ENCODE results near the gene LRG1.

Gene LRG1

DNA sequence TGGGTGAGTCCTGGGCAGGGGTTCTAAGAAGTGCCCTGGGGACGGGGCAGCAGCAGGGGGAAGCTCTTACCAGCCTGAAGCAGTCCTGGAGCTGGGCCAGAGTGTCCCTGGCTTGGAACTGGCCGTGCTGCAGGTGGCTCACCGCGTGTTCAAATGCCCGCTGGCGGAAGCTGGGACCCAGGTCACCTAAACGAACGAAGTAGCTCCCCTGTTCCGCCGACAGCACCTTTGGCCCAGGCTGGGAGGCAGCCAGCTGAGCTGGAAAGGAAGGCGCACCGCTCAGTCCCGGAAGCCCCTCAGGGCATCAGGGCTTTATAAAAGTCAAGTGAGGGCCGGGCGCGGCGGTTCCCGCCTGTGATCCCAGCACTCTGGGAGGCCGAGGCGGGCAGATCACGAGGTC, 31.1 kb downstream of the LRG1 start:
- no peak for TF ChIP-seq CTCF (IDR thresholded peaks at IDR 0.05; ENCODE audit: insufficient read depth, low read length)
- TF ChIP-seq GABPA (IDR thresholded peaks at IDR 0.05; ENCODE audit: low read depth): no peak
- TF ChIP-seq POLR2AphosphoS5 (IDR thresholded peaks at IDR 0.05; ENCODE audit: low read depth): no peak
- no peak for TF ChIP-seq SPI1 (IDR thresholded peaks at IDR 0.05; ENCODE audit: borderline replicate concordance, low read depth)
- TF ChIP-seq REST (IDR thresholded peaks at IDR 0.05; ENCODE audit: insufficient replicate concordance, low read depth): no peak

GRCh38 chr19:4507804-4508203, 32.0 kb downstream of the LRG1 start:
- no peak for TF ChIP-seq SPI1 (IDR thresholded peaks at IDR 0.05; ENCODE audit: borderline replicate concordance, low read depth)
- TF ChIP-seq GABPA (IDR thresholded peaks at IDR 0.05; ENCODE audit: low read depth): no peak
- TF ChIP-seq CTCF (IDR thresholded peaks at IDR 0.05; ENCODE audit: insufficient read depth, low read length): no peak
- no peak for TF ChIP-seq REST (IDR thresholded peaks at IDR 0.05; ENCODE audit: insufficient replicate concordance, low read depth)
- no peak for TF ChIP-seq POLR2AphosphoS5 (IDR thresholded peaks at IDR 0.05; ENCODE audit: low read depth)
- H3K27ac ChIP-seq (replicated peaks): no peak overlapping the region
- H3K4me3 ChIP-seq (replicated peaks; ENCODE audit: insufficient read depth, low read length): no peak overlapping the region
- no peaks in the 10 kb centered on the region for H3K27me3 ChIP-seq (ENCODE audit: insufficient read depth, poor library complexity, severe bottlenecking)
- no peak for DNase-seq (ENCODE audit: low read depth in 1 of 2, low spot score in 1 of 2)

More for the DNA sequence above, 31.1 kb downstream of the LRG1 start:
- no peak for DNase-seq (ENCODE audit: low read depth in 1 of 2, low spot score in 1 of 2)
- Histone ChIP-seq H3K27me3 (ENCODE audit: insufficient read depth, poor library complexity, severe bottlenecking) (no peaks in the 10 kb centered on the region), H3K27ac (replicated peaks) (no peak overlapping the region), H3K4me3 (replicated peaks; ENCODE audit: insufficient read depth, low read length) (no peak overlapping the region)

DNA sequence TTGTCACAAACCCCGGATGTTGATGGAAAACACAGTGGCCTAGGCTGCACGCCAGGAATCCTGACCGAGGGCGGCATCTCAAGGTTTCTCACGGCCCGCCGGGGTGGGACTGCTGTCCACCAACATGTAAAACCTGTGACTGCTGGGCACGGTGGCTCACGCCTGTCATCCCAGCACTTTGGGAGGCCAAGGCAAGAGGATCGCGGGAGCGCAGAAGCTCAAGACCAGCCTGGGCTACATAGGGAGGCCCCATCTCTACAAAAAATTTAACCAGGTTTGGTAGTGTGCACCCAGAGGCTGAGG, 32.7 kb downstream of the LRG1 start:
- Histone ChIP-seq H3K4me3 (replicated peaks; ENCODE audit: insufficient read depth, low read length) (no peak overlapping the region), H3K27ac (replicated peaks) (no peak overlapping the region), H3K27me3 (ENCODE audit: insufficient read depth, poor library complexity, severe bottlenecking) (no peaks in the 10 kb centered on the region)
- no peak for TF ChIP-seq GABPA (IDR thresholded peaks at IDR 0.05; ENCODE audit: low read depth)
- no peak for TF ChIP-seq SPI1 (IDR thresholded peaks at IDR 0.05; ENCODE audit: borderline replicate concordance, low read depth)
- no peak for TF ChIP-seq POLR2AphosphoS5 (IDR thresholded peaks at IDR 0.05; ENCODE audit: low read depth)
- TF ChIP-seq CTCF (IDR thresholded peaks at IDR 0.05; ENCODE audit: insufficient read depth, low read length): no peak
- no peak for TF ChIP-seq REST (IDR thresholded peaks at IDR 0.05; ENCODE audit: insufficient replicate concordance, low read depth)
- no peak for DNase-seq (ENCODE audit: low read depth in 1 of 2, low spot score in 1 of 2)
